ENCODE data around the gene CROCC2. TPM values are rescaled to one million over a fixed set of nuclear protein-coding genes. Genes with fewer than 3 reads are reported as not detected.

Gene CROCC2
- polyA plus RNA-seq, 1 donor (not counting 4 experiments of a cell fraction or from before 2014, with no cell fraction given): not detected

DNA sequence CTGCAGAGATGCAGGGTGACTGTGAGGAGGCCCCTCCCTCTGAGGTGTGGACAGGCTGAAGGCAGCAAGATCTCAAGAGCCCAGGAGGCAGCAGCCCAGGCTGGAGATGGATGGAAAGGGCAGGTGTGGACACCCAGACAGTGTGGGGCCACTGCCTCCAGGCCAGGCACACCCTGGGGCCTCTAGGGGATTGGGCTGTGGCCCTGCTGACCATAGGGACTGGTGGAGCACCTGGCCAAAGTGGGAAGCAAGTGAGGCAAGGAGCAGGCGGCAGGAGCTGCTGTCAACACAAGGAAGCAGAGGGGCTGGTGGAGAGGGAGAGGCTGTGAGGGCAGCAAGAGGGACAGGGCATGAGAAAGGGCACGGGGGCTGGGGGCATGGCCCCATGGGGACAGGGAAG is 103.1 kb downstream of the CROCC2 start:
- Histone ChIP-seq H3K36me3 (ENCODE audit: control insufficient read depth in 2 of 2, extremely low read depth in 1 of 2, insufficient read depth in 2 of 2, low read length in 2 of 2) (no peaks in the 10 kb centered on the region), H3K9ac (ENCODE audit: control insufficient read depth, extremely low read depth, insufficient read depth, low read length) (no peak overlapping the region), H3K4me3 (ENCODE audit: control insufficient read depth in 2 of 3, extremely low read depth in 1 of 3, insufficient read depth in 2 of 3, low read depth in 1 of 3, low read length in 3 of 3) (no peak overlapping the region), H4K20me1 (ENCODE audit: control insufficient read depth, extremely low read depth, insufficient read depth, low read length) (no peaks in the 10 kb centered on the region), H3K9me3 (ENCODE audit: control insufficient read depth, low read depth, low read length) (no peaks in the 10 kb centered on the region), H3K4me2 (ENCODE audit: control insufficient read depth, extremely low read depth, insufficient read depth, low read depth, low read length) (peak overlapping the region; percentile 89), H3K4me1 (ENCODE audit: control insufficient read depth, extremely low read depth, insufficient read depth, low read length) (peaks cover 12% of the 10 kb centered on the region), H3K27ac (ENCODE audit: control insufficient read depth, insufficient read depth, low read length) (no peak overlapping the region), H3K79me2 (ENCODE audit: control insufficient read depth, insufficient read depth, low read length) (no peaks in the 10 kb centered on the region), H3K27me3 (ENCODE audit: control insufficient read depth, extremely low read depth, insufficient read depth, low read length) (peaks cover 22% of the 10 kb centered on the region), H3K9me1 (ENCODE audit: control insufficient read depth, extremely low read depth, insufficient read depth, low read length) (no peaks in the 10 kb centered on the region), H2AFZ (ENCODE audit: control insufficient read depth, low read length) (no peak overlapping the region)
- FAIRE-seq (no peak), DNase-seq (ENCODE audit: low read depth, low spot score) (no peak)
- TF ChIP-seq EZH2 (IDR thresholded peaks at IDR 0.05; ENCODE audit: low read length) (no peak), CTCF (optimal IDR thresholded peaks at IDR 0.05 in 1 of 3, IDR thresholded peaks at IDR 0.05 in 1 of 3, conservative IDR thresholded peaks at IDR 0.05 in 1 of 3; ENCODE audit: extremely low read depth in 1 of 3, insufficient read depth in 2 of 3, low read length in 3 of 3) (no peak)
- dilution Hi-C loops (cut with MboI; ENCODE audit: extremely low pct_ligation_motif_present, low sequenced_read_pairs): no loop called here

- Histone ChIP-seq H3K27ac (ENCODE audit: control insufficient read depth, insufficient read depth, low read length) (no peak overlapping the region), H3K4me2 (ENCODE audit: control insufficient read depth, extremely low read depth, insufficient read depth, low read depth, low read length) (peak overlapping the region; percentile 89), H3K9me1 (ENCODE audit: control insufficient read depth, extremely low read depth, insufficient read depth, low read length) (no peaks in the 10 kb centered on the region), H3K9me3 (ENCODE audit: control insufficient read depth, low read depth, low read length) (no peaks in the 10 kb centered on the region), H3K79me2 (ENCODE audit: control insufficient read depth, insufficient read depth, low read length) (no peaks in the 10 kb centered on the region), H3K4me3 (ENCODE audit: control insufficient read depth in 2 of 3, extremely low read depth in 1 of 3, insufficient read depth in 2 of 3, low read depth in 1 of 3, low read length in 3 of 3) (peak overlapping the region in 2 of 3 experiments; percentile 54 to 57), H3K36me3 (ENCODE audit: control insufficient read depth in 2 of 2, extremely low read depth in 1 of 2, insufficient read depth in 2 of 2, low read length in 2 of 2) (no peaks in the 10 kb centered on the region), H3K9ac (ENCODE audit: control insufficient read depth, extremely low read depth, insufficient read depth, low read length) (peak overlapping the region; percentile 33), H2AFZ (ENCODE audit: control insufficient read depth, low read length) (peak overlapping the region; percentile 89), H3K27me3 (ENCODE audit: control insufficient read depth, extremely low read depth, insufficient read depth, low read length) (peaks cover 22% of the 10 kb centered on the region), H3K4me1 (ENCODE audit: control insufficient read depth, extremely low read depth, insufficient read depth, low read length) (peaks cover 12% of the 10 kb centered on the region), H4K20me1 (ENCODE audit: control insufficient read depth, extremely low read depth, insufficient read depth, low read length) (no peaks in the 10 kb centered on the region)
- DNase-seq (ENCODE audit: low read depth, low spot score): no peak
- dilution Hi-C loops (cut with MboI; ENCODE audit: extremely low pct_ligation_motif_present, low sequenced_read_pairs): no loop called here
- TF ChIP-seq CTCF (optimal IDR thresholded peaks at IDR 0.05 in 1 of 3, IDR thresholded peaks at IDR 0.05 in 1 of 3, conservative IDR thresholded peaks at IDR 0.05 in 1 of 3; ENCODE audit: extremely low read depth in 1 of 3, insufficient read depth in 2 of 3, low read length in 3 of 3) (no peak), EZH2 (IDR thresholded peaks at IDR 0.05; ENCODE audit: low read length) (no peak)
- peak; percentile 73 for FAIRE-seq
These were observed 103.7 kb downstream of the CROCC2 start for GRCh38 chr2:241009601-241010530.

Data from keratinocyte (primary cell).